ENCODE measurements around the gene MOV10.

MOV10 gene

GRCh38 chr1:112675728-112676381, 1.4 kb downstream of the MOV10 start:
- DNase-seq (ENCODE audit: low read depth) = no peak

GRCh38 chr1:112676543-112676942, 2.1 kb downstream of the MOV10 start:
- no peak for DNase-seq (ENCODE audit: low read depth)

- no peak for DNase-seq (ENCODE audit: low read depth)
Observed at GRCh38 chr1:112677501-112677900, 3.0 kb downstream of the MOV10 start.

- no peak for DNase-seq (ENCODE audit: low read depth)
Observed at GRCh38 chr1:112678605-112679004, 4.1 kb downstream of the MOV10 start.

GRCh38 chr1:112685913-112686312, 11.5 kb downstream of the MOV10 start:
- DNase-seq (ENCODE audit: low read depth) = no peak

- DNase-seq (ENCODE audit: low read depth) = no peak
Observed at GRCh38 chr1:112686417-112686816, 12.0 kb downstream of the MOV10 start.

- no peak for DNase-seq (ENCODE audit: low read depth)
Observed at GRCh38 chr1:112686835-112687234, 12.4 kb downstream of the MOV10 start.

- no peak for DNase-seq (ENCODE audit: low read depth)
Observed at GRCh38 chr1:112687361-112687760, 12.9 kb downstream of the MOV10 start.

GRCh38 chr1:112687785-112688496, 13.5 kb downstream of the MOV10 start:
- DNase-seq (ENCODE audit: low read depth) = no peak

- DNase-seq (ENCODE audit: low read depth) = no peak
Observed at GRCh38 chr1:112688781-112689193, 14.3 kb downstream of the MOV10 start.

- DNase-seq (ENCODE audit: low read depth) = no peak
Observed at GRCh38 chr1:112689196-112689841, 14.9 kb downstream of the MOV10 start.

- no peak for DNase-seq (ENCODE audit: low read depth)
Observed at GRCh38 chr1:112689842-112690237, 15.4 kb downstream of the MOV10 start.

GRCh38 chr1:112692681-112693080, 18.2 kb downstream of the MOV10 start:
- DNase-seq (ENCODE audit: low read depth) = no peak

GRCh38 chr1:112693821-112694220, 19.4 kb downstream of the MOV10 start:
- DNase-seq (ENCODE audit: low read depth) = no peak

GRCh38 chr1:112694363-112694929, 20.0 kb downstream of the MOV10 start:
- no peak for DNase-seq (ENCODE audit: low read depth)

GRCh38 chr1:112695276-112695675, 20.8 kb downstream of the MOV10 start:
- no peak for DNase-seq (ENCODE audit: low read depth)

- DNase-seq (ENCODE audit: low read depth) = no peak
Observed at GRCh38 chr1:112696578-112697314, 22.3 kb downstream of the MOV10 start.

- DNase-seq (ENCODE audit: low read depth) = no peak
Observed at GRCh38 chr1:112697781-112698201, 23.3 kb downstream of the MOV10 start.

- no peak for DNase-seq (ENCODE audit: low read depth)
Observed at GRCh38 chr1:112698366-112699310, 24.2 kb downstream of the MOV10 start.

- no peak for DNase-seq (ENCODE audit: low read depth)
Observed at GRCh38 chr1:112699425-112700144, 25.1 kb downstream of the MOV10 start.
